ENCODE measurements around the gene SLC2A4RG.

GRCh38 chr20:63714858-63715257 is 24.7 kb upstream of the SLC2A4RG start:
- TF ChIP-seq, protein P1, sequence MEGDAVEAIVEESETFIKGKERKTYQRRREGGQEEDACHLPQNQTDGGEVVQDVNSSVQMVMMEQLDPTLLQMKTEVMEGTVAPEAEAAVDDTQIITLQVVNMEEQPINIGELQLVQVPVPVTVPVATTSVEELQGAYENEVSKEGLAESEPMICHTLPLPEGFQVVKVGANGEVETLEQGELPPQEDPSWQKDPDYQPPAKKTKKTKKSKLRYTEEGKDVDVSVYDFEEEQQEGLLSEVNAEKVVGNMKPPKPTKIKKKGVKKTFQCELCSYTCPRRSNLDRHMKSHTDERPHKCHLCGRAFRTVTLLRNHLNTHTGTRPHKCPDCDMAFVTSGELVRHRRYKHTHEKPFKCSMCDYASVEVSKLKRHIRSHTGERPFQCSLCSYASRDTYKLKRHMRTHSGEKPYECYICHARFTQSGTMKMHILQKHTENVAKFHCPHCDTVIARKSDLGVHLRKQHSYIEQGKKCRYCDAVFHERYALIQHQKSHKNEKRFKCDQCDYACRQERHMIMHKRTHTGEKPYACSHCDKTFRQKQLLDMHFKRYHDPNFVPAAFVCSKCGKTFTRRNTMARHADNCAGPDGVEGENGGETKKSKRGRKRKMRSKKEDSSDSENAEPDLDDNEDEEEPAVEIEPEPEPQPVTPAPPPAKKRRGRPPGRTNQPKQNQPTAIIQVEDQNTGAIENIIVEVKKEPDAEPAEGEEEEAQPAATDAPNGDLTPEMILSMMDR (IDR thresholded peaks at IDR 0.05; ENCODE audit: insufficient read depth, low read depth, low read length): no peak
- TF ChIP-seq EZH2 (IDR thresholded peaks at IDR 0.05; ENCODE audit: insufficient read depth, low read length): no peak
